IMR-90 (cell line): ENCODE measurements around the gene RPL27A.

ENCODE experiments used
- BHLHE40 ChIP-seq: fragments of 150-350 bp; IDR thresholded peaks from 2 replicates; pipeline ENCODE4 v1.6.1; 2016; ENCODE audit warnings: mild to moderate bottlenecking, low read depth, low read length
- CHD1 ChIP-seq: IDR thresholded peaks from 2 replicates; pipeline ENCODE4 v1.6.1; 2012; ENCODE audit warnings: low read depth, low read length, improper control_type of control experiment
- CTCF ChIP-seq: conservative IDR thresholded peaks from 2 replicates; pipeline ENCODE4 v1.5.1; 2012; ENCODE audit warnings: mild to moderate bottlenecking, low read depth, low read length, improper control_type of control experiment
- MXI1 ChIP-seq: IDR thresholded peaks from 2 replicates; pipeline ENCODE4 v1.6.1; 2012; ENCODE audit warnings: low read depth, mild to moderate bottlenecking, low read length, moderate library complexity, borderline replicate concordance
- NFE2L2 ChIP-seq: fragments of 150-350 bp; IDR thresholded peaks from 2 replicates; pipeline ENCODE4 v1.6.1; 2016; ENCODE audit warnings: low read depth, mild to moderate bottlenecking, low read length
- POLR2A ChIP-seq: IDR thresholded peaks from 2 replicates; pipeline ENCODE4 v1.6.1; 2012; ENCODE audit warnings: mild to moderate bottlenecking, low read depth, low read length
- RAD21 ChIP-seq: IDR thresholded peaks from 2 replicates; pipeline ENCODE4 v1.6.1; 2012; ENCODE audit warnings: low read length, improper control_type of control experiment
- USF2 ChIP-seq: fragments of 150-350 bp; IDR thresholded peaks from 2 replicates; pipeline ENCODE4 v1.6.1; 2017; ENCODE audit warnings: mild to moderate bottlenecking, antibody characterized with exemption, low read length, low read depth

- TF ChIP-seq CTCF: no peak
- no peak for TF ChIP-seq BHLHE40
- TF ChIP-seq POLR2A: no peak
- TF ChIP-seq USF2: no peak
- no peak for TF ChIP-seq CHD1
- TF ChIP-seq NFE2L2: no peak
- no peak for TF ChIP-seq RAD21
- TF ChIP-seq MXI1: no peak
Measured at GRCh38 chr11:8672346-8672745, 10.2 kb upstream of the RPL27A start.
